Endothelial cell of umbilical vein (primary cell): ENCODE results near the gene CASP14. TPM values are rescaled to one million over a fixed set of nuclear protein-coding genes. Genes with fewer than 3 reads are reported as not detected.

ENCODE experiments used
- BruUV-seq: library from RNA; stranded (reverse); fragments of 400-500 nt; replicated peaks from 2 replicates; lab custom pipeline; 2021; lab: Mats Ljungman, UMichigan
- CTCF ChIA-PET: fragments of 300-600, 350-600 bp; sonication (Branson Sonifier 250); formaldehyde crosslinking; loops from one replicate; lab custom pipeline; 2021; ENCODE audit warnings: antibody characterized with exemption, inconsistent platforms; lab: Charles Lee
- POLR2A ChIA-PET: fragments of 300-600, 350-600 bp; sonication (Branson Sonifier 250); formaldehyde crosslinking; loops from one replicate; lab custom pipeline; 2021; ENCODE audit warnings: antibody characterized with exemption, inconsistent platforms; lab: Charles Lee
- DNase-seq: peaks from one replicate; pipeline ENCODE4 v3.0.0-alpha.2; 2011; ENCODE audit warnings: low read depth, low spot score
- FAIRE-seq: peaks from 2 replicates; lab custom pipeline; 2011; peaks lifted over from hg19 to GRCh38; lab: Jason Lieb, UNC
- H2AFZ ChIP-seq: 2 replicates; pipeline ENCODE4 v1.6.0; 2012; ENCODE audit warnings: low read depth, low read length, control low read depth, inconsistent platforms
- H3K27ac ChIP-seq: 2 replicates; pipeline ENCODE4 v1.5.1; 2011; ENCODE audit warnings: low read depth, mild to moderate bottlenecking, control low read depth, low read length, moderate library complexity; ENCODE audit not compliant: insufficient read depth
- H3K27me3 ChIP-seq, 2 experiments: 2 replicates each; pipeline versions ENCODE4 v1.6.0 to v1.6.1; 2011; ENCODE audit warnings: low read length in 2 of 2, mixed read lengths in 1 of 2; ENCODE audit not compliant: control insufficient read depth in 2 of 2, insufficient read depth in 2 of 2
- H3K36me3 ChIP-seq, 2 experiments: 2 replicates in 1 of 2; 3 replicates in 1 of 2; pipeline ENCODE4 v1.5.1; 2011; ENCODE audit warnings: low read length in 2 of 2, mild to moderate bottlenecking in 1 of 2, moderate library complexity in 1 of 2; ENCODE audit not compliant: control insufficient read depth in 2 of 2, insufficient read depth in 2 of 2; ENCODE audit errors: extremely low read depth in 1 of 2
- H3K4me1 ChIP-seq: 3 replicates; pipeline ENCODE4 v1.5.1; 2011; ENCODE audit warnings: mild to moderate bottlenecking, low read length; ENCODE audit not compliant: control insufficient read depth, insufficient read depth; ENCODE audit errors: extremely low read depth
- H3K4me2 ChIP-seq: 2 replicates; pipeline ENCODE4 v1.6.1; 2011; ENCODE audit warnings: low read length, control low read depth, mixed read lengths; ENCODE audit not compliant: insufficient read depth
- H3K4me3 ChIP-seq, 3 experiments: fragments of 200-600 bp in 1 of 3; sonication (generic), shearing (Covaris generic) in 1 of 3; replicated peaks in 1 of 3; 2 replicates each; pipeline ENCODE4 v1.5.1; 2011 to 2016; ENCODE audit warnings: control low read depth in 3 of 3, low read length in 3 of 3, mild to moderate bottlenecking in 2 of 3, inconsistent platforms in 1 of 3, low read depth in 1 of 3, moderate library complexity in 1 of 3; ENCODE audit not compliant: insufficient read depth in 1 of 3
- H3K79me2 ChIP-seq: 2 replicates; pipeline ENCODE4 v1.6.0; 2012; ENCODE audit warnings: low read length, inconsistent platforms; ENCODE audit not compliant: control insufficient read depth, insufficient read depth
- H3K9ac ChIP-seq: replicated peaks from 2 replicates; pipeline ENCODE3; 2011; ENCODE audit warnings: low read length, control low read depth; ENCODE audit not compliant: insufficient read depth; ENCODE audit errors: extremely low read depth
- H3K9me1 ChIP-seq: replicated peaks from 3 replicates; pipeline ENCODE4 v1.6.0; 2011; ENCODE audit warnings: mild to moderate bottlenecking, low read length; ENCODE audit not compliant: control insufficient read depth, insufficient read depth; ENCODE audit errors: extremely low read depth
- H3K9me3 ChIP-seq: replicated peaks from 2 replicates; pipeline ENCODE4 v1.5.1; 2012; ENCODE audit warnings: low read length, inconsistent platforms; ENCODE audit not compliant: control insufficient read depth, insufficient read depth
- H4K20me1 ChIP-seq: replicated peaks from 2 replicates; pipeline ENCODE3; 2011; ENCODE audit warnings: mild to moderate bottlenecking, low read length; ENCODE audit not compliant: control insufficient read depth, insufficient read depth; ENCODE audit errors: extremely low read depth
- EZH2 ChIP-seq: IDR thresholded peaks from 2 replicates; pipeline ENCODE4 v1.6.1; 2012; ENCODE audit warnings: borderline replicate concordance, low read depth, mild to moderate bottlenecking, moderate library complexity, low read length, inconsistent platforms; ENCODE audit not compliant: severe bottlenecking
- FOS ChIP-seq: IDR thresholded peaks from 2 replicates; pipeline ENCODE4 v1.6.1; 2011; ENCODE audit warnings: mild to moderate bottlenecking, low read length, moderate library complexity, borderline replicate concordance; ENCODE audit not compliant: insufficient read depth
- GATA2 ChIP-seq: IDR thresholded peaks from 2 replicates; pipeline ENCODE4 v1.7.0; 2011; ENCODE audit warnings: low read depth, mild to moderate bottlenecking, moderate library complexity, mixed read lengths, low read length; ENCODE audit not compliant: insufficient read length, insufficient read depth
- JUN ChIP-seq: IDR thresholded peaks from 2 replicates; pipeline ENCODE4 v1.6.1; 2011; ENCODE audit warnings: borderline replicate concordance, low read depth; ENCODE audit not compliant: insufficient read length, insufficient read depth
- MYC ChIP-seq: IDR thresholded peaks from one replicate; pipeline ENCODE4 v1.6.1; 2011; ENCODE audit warnings: mild to moderate bottlenecking, low read depth, low read length
- POLR2A ChIP-seq: IDR thresholded peaks from 2 replicates; pipeline ENCODE4 v1.6.1; 2012; ENCODE audit warnings: low read depth, mild to moderate bottlenecking, control low read depth, low read length
- POLR2AphosphoS5 ChIP-seq: IDR thresholded peaks from 2 replicates; pipeline ENCODE4 v1.6.1; 2012; ENCODE audit warnings: low read depth, mild to moderate bottlenecking, control low read depth, low read length, moderate library complexity; ENCODE audit not compliant: insufficient read depth
- dilution Hi-C: fragments of 300-500 bp; cut with MboI; formaldehyde crosslinking; loops from one replicate; pipeline ENCODE4 v1.15.0; 2019; ENCODE audit warnings: low sequenced_read_pairs; ENCODE audit not compliant: extremely low pct_ligation_motif_present
- intact Hi-C: fragments of 100-400 bp; cut with micrococcal nuclease; formaldehyde crosslinking; loops from one replicate; pipeline ENCODE4 v1.10.0; 2022
- polyA plus RNA-seq, 4 experiments: library from polyadenylated mRNA; depleted of rRNA in 3 of 4; stranded (reverse) in 3 of 4; unstranded in 1 of 4; fragments of >200 nt; gene quantifications; 2 replicates each; pipeline versions ENCODE4 v1.2.1 to v1.2.3, GENCODE V29; 2011 to 2012; ENCODE audit warnings: missing spikeins in 1 of 4
- total RNA-seq: library from RNA; stranded (reverse); gene quantifications from 2 replicates; pipeline ENCODE4 v1.2.3, GENCODE V29; 2021
- TF ChIP-seq, protein P1 (sequence below), 2 donors: IDR thresholded peaks; 1 replicate in 1 of 2; 2 replicates in 1 of 2; pipeline ENCODE4 v1.5.1; 2011; ENCODE audit warnings: low read length in 2 of 2, mild to moderate bottlenecking in 2 of 2, moderate library complexity in 2 of 2, control low read depth in 1 of 2, inconsistent platforms in 1 of 2, low read depth in 1 of 2; ENCODE audit not compliant: insufficient read depth in 1 of 2; ENCODE audit errors: extremely low read depth in 1 of 2
- TF ChIP-seq, protein P2 (sequence below): IDR thresholded peaks from 2 replicates; pipeline ENCODE4 v1.6.1; 2011; ENCODE audit not compliant: insufficient read depth, insufficient read length

The CASP14 gene
- total and polyA plus RNA-seq, 2 donors (not counting 3 experiments of a cell fraction or from before 2014, with no cell fraction given): not detected

DNA sequence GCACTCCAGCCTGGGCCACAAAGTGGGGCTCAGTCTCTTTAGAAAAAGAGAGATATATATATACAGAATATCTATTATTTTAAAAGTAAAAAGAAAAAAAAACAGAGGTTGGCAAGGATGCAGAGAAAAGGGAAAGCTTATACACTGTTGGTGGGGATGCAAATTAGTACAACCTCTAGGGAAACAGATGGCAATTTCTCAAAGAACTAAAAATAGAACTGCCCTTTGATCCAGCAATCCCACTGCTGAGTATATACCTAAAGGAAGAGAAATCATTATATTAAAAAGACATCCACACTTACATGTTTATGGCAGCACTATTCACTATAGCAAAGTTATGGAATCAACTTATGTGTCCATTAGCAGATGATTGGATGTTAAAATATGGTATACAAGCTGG is 41.0 kb upstream of the CASP14 start:
- Histone ChIP-seq H3K79me2 (no peaks in the 10 kb centered on the region), H4K20me1 (no peaks in the 10 kb centered on the region), H3K4me3 (no peak overlapping the region), H3K9ac (no peak overlapping the region), H3K36me3 (no peaks in the 10 kb centered on the region), H3K4me1 (no peaks in the 10 kb centered on the region), H3K27me3 (no peaks in the 10 kb centered on the region), H3K9me1 (no peaks in the 10 kb centered on the region), H2AFZ (no peak overlapping the region), H3K9me3 (no peaks in the 10 kb centered on the region), H3K27ac (no peak overlapping the region), H3K4me2 (no peak overlapping the region)
- dilution Hi-C loops: no loop called here
- intact Hi-C loops: no loop called here
- BruUV-seq: no TSS peak
- CTCF ChIA-PET: no interaction called here
- FAIRE-seq (no peak), DNase-seq (no peak)
- POLR2A ChIA-PET: no interaction called here
- no peak for TF ChIP-seq FOS
- no peak for TF ChIP-seq JUN
- TF ChIP-seq GATA2: no peak
- no peak for TF ChIP-seq MYC
- TF ChIP-seq POLR2AphosphoS5: no peak

DNA sequence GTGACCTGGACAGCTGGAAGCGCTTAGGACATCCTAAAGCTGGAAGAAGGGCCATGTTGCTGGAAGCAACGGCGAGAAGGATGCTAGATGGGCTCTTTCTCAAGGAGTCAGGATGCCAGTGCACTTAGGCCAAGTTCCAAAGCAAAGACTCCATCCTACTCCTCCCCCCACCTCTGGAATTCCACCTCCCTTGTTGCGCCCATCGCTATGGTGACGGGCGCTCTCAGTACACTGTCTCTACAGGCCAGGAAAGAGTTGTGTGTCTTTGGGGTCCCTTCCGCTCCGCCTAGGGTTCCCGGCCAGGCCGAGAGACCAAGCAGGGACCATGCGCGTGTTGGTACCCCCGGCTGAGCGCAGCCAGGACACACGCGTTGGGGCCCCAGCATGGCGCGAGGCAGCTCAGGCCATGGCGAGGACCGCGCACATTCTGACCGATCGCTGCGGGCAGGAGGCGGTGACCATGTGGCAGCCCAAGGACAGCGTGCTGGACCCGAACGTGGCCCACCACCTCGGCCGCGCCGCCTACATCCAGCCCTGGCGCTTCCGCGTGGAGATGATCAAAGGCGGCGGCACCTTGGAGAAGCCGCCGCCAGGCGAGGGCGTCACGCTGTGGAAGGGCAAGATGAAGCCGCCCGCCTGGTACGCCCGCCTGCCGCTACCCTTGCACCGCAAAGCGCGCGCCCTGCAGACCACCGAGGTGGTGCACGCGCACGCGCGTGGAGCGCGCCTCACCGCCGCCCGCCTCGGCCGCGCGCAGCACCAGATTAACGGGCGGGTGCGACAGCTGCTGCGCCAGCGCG is 38.6 kb upstream of the CASP14 start:
- H4K20me1 ChIP-seq: no peaks in the 10 kb centered on the region
- no peaks in the 10 kb centered on the region for H3K36me3 ChIP-seq
- H2AFZ ChIP-seq: no peak overlapping the region
- dilution Hi-C loops: no loop called here
- no peaks in the 10 kb centered on the region for H3K27me3 ChIP-seq
- no peak for DNase-seq
- TF ChIP-seq JUN: no peak
- TF ChIP-seq GATA2: no peak
- TF ChIP-seq, protein P1, sequence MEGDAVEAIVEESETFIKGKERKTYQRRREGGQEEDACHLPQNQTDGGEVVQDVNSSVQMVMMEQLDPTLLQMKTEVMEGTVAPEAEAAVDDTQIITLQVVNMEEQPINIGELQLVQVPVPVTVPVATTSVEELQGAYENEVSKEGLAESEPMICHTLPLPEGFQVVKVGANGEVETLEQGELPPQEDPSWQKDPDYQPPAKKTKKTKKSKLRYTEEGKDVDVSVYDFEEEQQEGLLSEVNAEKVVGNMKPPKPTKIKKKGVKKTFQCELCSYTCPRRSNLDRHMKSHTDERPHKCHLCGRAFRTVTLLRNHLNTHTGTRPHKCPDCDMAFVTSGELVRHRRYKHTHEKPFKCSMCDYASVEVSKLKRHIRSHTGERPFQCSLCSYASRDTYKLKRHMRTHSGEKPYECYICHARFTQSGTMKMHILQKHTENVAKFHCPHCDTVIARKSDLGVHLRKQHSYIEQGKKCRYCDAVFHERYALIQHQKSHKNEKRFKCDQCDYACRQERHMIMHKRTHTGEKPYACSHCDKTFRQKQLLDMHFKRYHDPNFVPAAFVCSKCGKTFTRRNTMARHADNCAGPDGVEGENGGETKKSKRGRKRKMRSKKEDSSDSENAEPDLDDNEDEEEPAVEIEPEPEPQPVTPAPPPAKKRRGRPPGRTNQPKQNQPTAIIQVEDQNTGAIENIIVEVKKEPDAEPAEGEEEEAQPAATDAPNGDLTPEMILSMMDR (IDR thresholded peaks at IDR 0.05; ENCODE audit: extremely low read depth in 1 of 2, insufficient read depth in 1 of 2, low read depth in 1 of 2, low read length in 2 of 2): no peak
- TF ChIP-seq POLR2A: no peak
- no peak for TF ChIP-seq FOS
- no peak for TF ChIP-seq POLR2AphosphoS5
- no peak for TF ChIP-seq EZH2
- no peak for TF ChIP-seq MYC
- TF ChIP-seq, protein P2, sequence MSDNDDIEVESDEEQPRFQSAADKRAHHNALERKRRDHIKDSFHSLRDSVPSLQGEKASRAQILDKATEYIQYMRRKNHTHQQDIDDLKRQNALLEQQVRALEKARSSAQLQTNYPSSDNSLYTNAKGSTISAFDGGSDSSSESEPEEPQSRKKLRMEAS: no peak
- H3K9me1 ChIP-seq: no peaks in the 10 kb centered on the region
- H3K4me2 ChIP-seq: no peak overlapping the region
- no peak overlapping the region for H3K9ac ChIP-seq
- no TSS peak for BruUV-seq
- ChIA-PET POLR2A (no interaction called here), CTCF (no interaction called here)
- H3K9me3 ChIP-seq: no peaks in the 10 kb centered on the region
- H3K27ac ChIP-seq: no peak overlapping the region
- H3K4me3 ChIP-seq: no peak overlapping the region
- intact Hi-C loops: no loop called here
- H3K79me2 ChIP-seq: no peaks in the 10 kb centered on the region
- no peak for FAIRE-seq
- H3K4me1 ChIP-seq: no peaks in the 10 kb centered on the region
